Measurements from ENCODE around the gene PRICKLE2. TPM values are rescaled to one million over a fixed set of nuclear protein-coding genes. Genes with fewer than 3 reads are reported as not detected.
A peak's percentile ranks its signal among the peaks of the same experiment; 100 is the strongest.

The PRICKLE2 gene
- total RNA-seq, 2 donors from 2014 or later, result 23.4 to 41.5 TPM

DNA sequence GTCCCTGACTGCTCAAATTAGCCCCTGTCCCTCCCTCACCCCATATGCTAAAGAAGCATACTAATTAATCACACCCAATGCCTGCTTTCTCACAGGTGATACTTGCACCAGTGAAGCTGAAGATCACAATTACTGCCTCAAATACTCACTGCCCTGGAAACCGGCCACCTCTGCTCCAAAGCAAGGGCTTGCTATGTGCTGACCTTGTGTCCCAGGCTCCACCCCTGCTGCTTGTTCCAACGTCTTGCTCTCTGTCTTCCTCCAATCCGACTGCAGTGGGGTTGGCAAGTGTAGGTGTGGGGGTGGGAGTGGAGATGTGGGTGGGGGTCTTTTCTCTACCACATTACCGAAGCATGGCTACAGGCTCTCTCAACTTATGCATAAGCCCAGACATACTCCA, 146.3 kb downstream of the PRICKLE2 start:
- H3K4me1 ChIP-seq, result no peaks in the 10 kb centered on the region
- no peaks in the 10 kb centered on the region for H3K27me3 ChIP-seq
- no peaks in the 10 kb centered on the region for H3K9me3 ChIP-seq
- no peak overlapping the region for H3K27ac ChIP-seq
- ATAC-seq (no peak), DNase-seq (peak in 1 of 4 donors; percentile 10)
- H3K4me3 ChIP-seq, result no peak overlapping the region
- 41 to 52% methylated on average over 4 of the region's 4 CpGs for WGBS, 2 donors
- no peak for TF ChIP-seq POLR2A (IDR thresholded peaks at IDR 0.05)
- TF ChIP-seq, protein P1, sequence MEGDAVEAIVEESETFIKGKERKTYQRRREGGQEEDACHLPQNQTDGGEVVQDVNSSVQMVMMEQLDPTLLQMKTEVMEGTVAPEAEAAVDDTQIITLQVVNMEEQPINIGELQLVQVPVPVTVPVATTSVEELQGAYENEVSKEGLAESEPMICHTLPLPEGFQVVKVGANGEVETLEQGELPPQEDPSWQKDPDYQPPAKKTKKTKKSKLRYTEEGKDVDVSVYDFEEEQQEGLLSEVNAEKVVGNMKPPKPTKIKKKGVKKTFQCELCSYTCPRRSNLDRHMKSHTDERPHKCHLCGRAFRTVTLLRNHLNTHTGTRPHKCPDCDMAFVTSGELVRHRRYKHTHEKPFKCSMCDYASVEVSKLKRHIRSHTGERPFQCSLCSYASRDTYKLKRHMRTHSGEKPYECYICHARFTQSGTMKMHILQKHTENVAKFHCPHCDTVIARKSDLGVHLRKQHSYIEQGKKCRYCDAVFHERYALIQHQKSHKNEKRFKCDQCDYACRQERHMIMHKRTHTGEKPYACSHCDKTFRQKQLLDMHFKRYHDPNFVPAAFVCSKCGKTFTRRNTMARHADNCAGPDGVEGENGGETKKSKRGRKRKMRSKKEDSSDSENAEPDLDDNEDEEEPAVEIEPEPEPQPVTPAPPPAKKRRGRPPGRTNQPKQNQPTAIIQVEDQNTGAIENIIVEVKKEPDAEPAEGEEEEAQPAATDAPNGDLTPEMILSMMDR (IDR thresholded peaks at IDR 0.05), result no peak
- no peaks in the 10 kb centered on the region for H3K36me3 ChIP-seq (replicated peaks in 1 of 2; ENCODE audit: insufficient read depth in 1 of 2, low read depth in 2 of 2)
- intact Hi-C loops (cut with DNase I), result no loop called here

DNA sequence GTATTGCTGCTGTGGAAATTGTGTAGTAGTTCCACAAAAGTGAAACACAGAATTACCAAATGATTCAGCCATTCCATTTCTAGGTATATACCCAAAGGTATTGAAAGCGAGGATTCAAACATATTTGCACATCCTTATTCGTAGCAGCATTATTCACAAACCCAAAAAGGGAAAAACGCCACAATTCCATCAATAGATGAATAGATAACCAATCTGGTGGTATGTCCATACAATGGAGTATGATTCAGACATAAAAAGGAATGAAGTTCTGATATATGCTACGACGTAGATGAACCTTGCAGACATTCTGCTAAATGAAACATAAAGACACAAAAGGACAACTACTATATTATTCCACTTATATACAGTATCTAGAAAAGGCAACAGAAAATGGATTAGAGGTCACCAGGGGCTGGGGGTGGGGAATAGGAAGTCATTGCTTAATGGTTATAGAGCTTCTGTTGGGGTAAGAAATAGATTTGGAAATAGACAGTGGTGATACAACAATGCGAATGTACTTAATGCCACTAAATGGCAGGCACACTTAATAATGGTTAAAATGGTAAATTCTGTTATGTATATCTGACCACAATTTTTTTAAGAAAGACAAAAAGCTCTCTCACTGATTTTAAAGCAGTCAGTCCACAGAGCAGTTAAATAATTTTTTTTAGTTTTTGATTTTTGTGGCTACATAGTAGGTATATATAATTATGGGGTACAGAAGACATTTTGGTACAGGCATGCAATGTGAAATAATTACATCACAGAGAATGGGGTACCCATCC, 150.2 kb downstream of the PRICKLE2 start:
- no peak for DNase-seq
- 74 to 80% methylated on average over 6 of the region's 6 CpGs for WGBS, 2 donors

DNA sequence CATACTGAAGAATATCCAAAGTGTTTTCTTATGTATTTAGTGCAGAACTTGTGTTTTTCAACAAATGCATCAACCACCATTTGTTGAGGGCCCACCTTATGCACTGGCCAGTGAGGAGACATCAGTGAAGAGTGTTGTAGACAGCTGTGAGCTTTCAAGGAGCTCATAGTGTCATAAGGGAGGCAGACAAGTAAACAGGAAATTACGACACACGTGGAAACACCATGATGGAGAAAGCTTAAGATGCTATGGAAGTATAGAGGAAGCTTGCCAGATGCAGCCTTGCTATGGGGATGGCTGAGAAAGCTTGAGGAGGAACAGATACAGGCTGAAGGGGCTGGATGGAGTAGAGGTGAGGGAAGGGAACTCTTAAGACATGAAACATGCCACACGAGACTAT, 151.2 kb downstream of the PRICKLE2 start:
- intact Hi-C loops (cut with DNase I), result no loop called here
- TF ChIP-seq, protein P1 (IDR thresholded peaks at IDR 0.05), result no peak
- TF ChIP-seq POLR2A (IDR thresholded peaks at IDR 0.05), result no peak
- Histone ChIP-seq H3K36me3 (replicated peaks in 1 of 2; ENCODE audit: insufficient read depth in 1 of 2, low read depth in 2 of 2) (no peaks in the 10 kb centered on the region), H3K27me3 (no peaks in the 10 kb centered on the region), H3K9me3 (no peaks in the 10 kb centered on the region), H3K4me3 (no peak overlapping the region), H3K27ac (no peak overlapping the region), H3K4me1 (no peaks in the 10 kb centered on the region)
- 77 to 81% methylated on average over 3 of the region's 3 CpGs for WGBS, 2 donors
- ATAC-seq, result no peak
- no peak for DNase-seq

More for the DNA sequence above, 150.2 kb downstream of the PRICKLE2 start:
- ATAC-seq, result no peak
- no peaks in the 10 kb centered on the region for H3K27me3 ChIP-seq
- H3K4me1 ChIP-seq, result no peaks in the 10 kb centered on the region
- no peak for TF ChIP-seq POLR2A (IDR thresholded peaks at IDR 0.05)
- TF ChIP-seq, protein P1 (IDR thresholded peaks at IDR 0.05), result no peak
- H3K4me3 ChIP-seq, result no peak overlapping the region
- no peaks in the 10 kb centered on the region for H3K36me3 ChIP-seq (replicated peaks in 1 of 2; ENCODE audit: insufficient read depth in 1 of 2, low read depth in 2 of 2)
- H3K9me3 ChIP-seq, result no peaks in the 10 kb centered on the region
- H3K27ac ChIP-seq, result no peak overlapping the region
- intact Hi-C loops (cut with DNase I), result no loop called here

DNA sequence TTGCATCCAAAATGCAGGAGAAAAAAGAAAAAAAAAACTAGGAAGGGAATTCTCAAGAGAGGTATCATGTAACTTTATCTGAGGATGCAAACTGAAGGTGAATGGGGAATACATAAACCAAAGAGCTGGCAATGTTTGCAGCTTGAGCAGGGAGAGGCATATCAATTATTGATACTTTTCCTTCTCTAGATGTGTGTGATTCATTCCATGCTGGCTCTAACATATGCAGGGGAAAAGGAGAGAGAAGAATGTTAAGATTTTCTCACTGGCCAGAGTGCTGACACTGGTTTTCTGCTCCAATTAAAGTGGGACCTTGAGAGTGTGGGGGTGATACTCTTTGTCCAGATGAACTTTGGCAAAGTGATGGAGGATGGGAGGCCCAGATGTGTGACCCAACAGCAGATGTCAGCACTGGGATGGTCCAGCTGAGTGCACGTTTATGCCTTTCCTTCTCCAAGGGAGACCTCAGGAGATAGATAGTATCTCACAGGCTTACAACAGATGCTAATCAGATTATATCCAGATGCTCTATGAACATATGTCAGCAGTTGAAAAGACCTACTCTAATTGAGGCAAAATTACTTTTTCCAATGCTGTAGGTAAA, 152.0 kb downstream of the PRICKLE2 start:
- no peak for TF ChIP-seq POLR2A (IDR thresholded peaks at IDR 0.05)
- TF ChIP-seq, protein P1 (IDR thresholded peaks at IDR 0.05), result no peak
- intact Hi-C loops (cut with DNase I), result no loop called here
- no peaks in the 10 kb centered on the region for H3K36me3 ChIP-seq (replicated peaks in 1 of 2; ENCODE audit: insufficient read depth in 1 of 2, low read depth in 2 of 2)
- WGBS, 2 donors, result 0 to 23% methylated on average over 1 of the region's 1 CpG
- ATAC-seq (no peak), DNase-seq (no peak)
- no peak overlapping the region for H3K27ac ChIP-seq
- no peaks in the 10 kb centered on the region for H3K27me3 ChIP-seq
- no peaks in the 10 kb centered on the region for H3K9me3 ChIP-seq
- no peak overlapping the region for H3K4me3 ChIP-seq
- H3K4me1 ChIP-seq, result no peaks in the 10 kb centered on the region

Data from body of pancreas (tissue), 4 donors.